HEK293 (cell line): ENCODE results near the gene KLK1.

Source experiments
- HOXC10 ChIP-seq: sonication (generic); formaldehyde crosslinking; IDR thresholded peaks from 2 replicates; pipeline ENCODE4 v1.8.1; 2023; ENCODE audit warnings: mild to moderate bottlenecking, missing genetic modification reagents
- KLF10 ChIP-seq: fragments of 450-650 bp; IDR thresholded peaks from 2 replicates; pipeline ENCODE4 v1.5.1; 2018; ENCODE audit warnings: missing biosample characterization, mild to moderate bottlenecking, missing genetic modification characterization
- KLF16 ChIP-seq: fragments of 450-650 bp; formaldehyde crosslinking; IDR thresholded peaks from 2 replicates; pipeline ENCODE4 v1.5.1; 2017; ENCODE audit warnings: missing biosample characterization, missing genetic modification characterization
- KLF9 ChIP-seq: fragments of 450-650 bp; formaldehyde crosslinking; IDR thresholded peaks from 2 replicates; pipeline ENCODE4 v1.5.1; 2016; ENCODE audit warnings: missing biosample characterization, missing genetic modification characterization, low read depth
- OVOL3 ChIP-seq: fragments of 450-650 bp; formaldehyde crosslinking; IDR thresholded peaks from 2 replicates; pipeline ENCODE4 v1.5.1; 2016; ENCODE audit warnings: missing biosample characterization, missing genetic modification characterization
- SCRT1 ChIP-seq: fragments of 450-650 bp; formaldehyde crosslinking; IDR thresholded peaks from 2 replicates; pipeline ENCODE4 v1.5.1; 2016; ENCODE audit warnings: missing biosample characterization, missing genetic modification characterization, borderline replicate concordance
- SP2 ChIP-seq: fragments of 450-650 bp; formaldehyde crosslinking; IDR thresholded peaks from 2 replicates; pipeline ENCODE4 v1.5.1; 2016; ENCODE audit warnings: missing biosample characterization, missing genetic modification characterization
- TRIM28 ChIP-seq: IDR thresholded peaks from 2 replicates; pipeline ENCODE4 v1.6.1; 2011; ENCODE audit warnings: low read length, control low read depth, borderline replicate concordance
- ZFP3 ChIP-seq: fragments of 450-650 bp; formaldehyde crosslinking; IDR thresholded peaks from 2 replicates; pipeline ENCODE4 v1.5.1; 2016; ENCODE audit warnings: low read depth, missing biosample characterization, missing genetic modification characterization
- ZNF155 ChIP-seq: fragments of 450-650 bp; formaldehyde crosslinking; IDR thresholded peaks from 2 replicates; pipeline ENCODE4 v1.5.1; 2016; ENCODE audit warnings: missing biosample characterization, missing genetic modification characterization
- ZNF157 ChIP-seq: fragments of 450-650 bp; formaldehyde crosslinking; IDR thresholded peaks from 2 replicates; pipeline ENCODE4 v1.5.1; 2016; ENCODE audit warnings: missing biosample characterization, missing genetic modification characterization
- ZNF16 ChIP-seq: fragments of 450-650 bp; formaldehyde crosslinking; IDR thresholded peaks from 2 replicates; pipeline ENCODE4 v1.5.1; 2016; ENCODE audit warnings: low read depth, missing biosample characterization, missing genetic modification characterization
- ZNF174 ChIP-seq: fragments of 450-650 bp; formaldehyde crosslinking; IDR thresholded peaks from 2 replicates; pipeline ENCODE4 v1.5.0; 2017; ENCODE audit warnings: missing biosample characterization, mild to moderate bottlenecking, missing genetic modification characterization
- ZNF221 ChIP-seq: fragments of 450-650 bp; formaldehyde crosslinking; IDR thresholded peaks from 2 replicates; pipeline ENCODE4 v1.5.1; 2017; ENCODE audit warnings: missing biosample characterization, missing genetic modification characterization, borderline replicate concordance
- ZNF341 ChIP-seq: fragments of 450-650 bp; formaldehyde crosslinking; IDR thresholded peaks from 2 replicates; pipeline ENCODE4; 2016; ENCODE audit warnings: low read depth, missing biosample characterization, missing genetic modification characterization
- ZNF350 ChIP-seq: fragments of 450-650 bp; formaldehyde crosslinking; IDR thresholded peaks from 2 replicates; pipeline ENCODE4 v1.5.0; 2017; ENCODE audit warnings: missing biosample characterization, mild to moderate bottlenecking, missing genetic modification characterization
- ZNF391 ChIP-seq: fragments of 450-650 bp; formaldehyde crosslinking; IDR thresholded peaks from 2 replicates; pipeline ENCODE4 v1.5.1; 2016; ENCODE audit warnings: low read depth, missing biosample characterization, missing genetic modification characterization, borderline replicate concordance
- ZNF416 ChIP-seq: fragments of 450-650 bp; formaldehyde crosslinking; IDR thresholded peaks from 2 replicates; pipeline ENCODE4 v1.5.1; 2016; ENCODE audit warnings: missing biosample characterization, missing genetic modification characterization
- ZNF514 ChIP-seq: fragments of 450-650 bp; formaldehyde crosslinking; IDR thresholded peaks from 2 replicates; pipeline ENCODE4 v1.5.1; 2016; ENCODE audit warnings: missing biosample characterization, missing genetic modification characterization
- ZNF521 ChIP-seq: fragments of 450-650 bp; formaldehyde crosslinking; IDR thresholded peaks from 2 replicates; pipeline ENCODE4 v1.5.1; 2017; ENCODE audit warnings: missing biosample characterization, mild to moderate bottlenecking, missing genetic modification characterization
- ZNF549 ChIP-seq: fragments of 450-650 bp; IDR thresholded peaks from 2 replicates; pipeline ENCODE4 v1.5.1; 2018; ENCODE audit warnings: missing biosample characterization, missing genetic modification characterization, mild to moderate bottlenecking, inconsistent platforms, moderate library complexity
- ZNF558 ChIP-seq: fragments of 450-650 bp; formaldehyde crosslinking; IDR thresholded peaks from 2 replicates; pipeline ENCODE4 v1.5.1; 2016; ENCODE audit warnings: missing biosample characterization, missing genetic modification characterization
- ZNF585B ChIP-seq: fragments of 450-650 bp; formaldehyde crosslinking; IDR thresholded peaks from 2 replicates; pipeline ENCODE4 v1.5.1; 2016; ENCODE audit warnings: missing biosample characterization, missing genetic modification characterization
- ZNF596 ChIP-seq: fragments of 450-650 bp; IDR thresholded peaks from 2 replicates; pipeline ENCODE4 v1.5.0; 2018; ENCODE audit warnings: missing biosample characterization, mild to moderate bottlenecking, missing genetic modification characterization, moderate library complexity
- ZNF600 ChIP-seq: fragments of 450-650 bp; formaldehyde crosslinking; IDR thresholded peaks from 2 replicates; pipeline ENCODE4 v1.5.1; 2016; ENCODE audit warnings: missing biosample characterization, missing genetic modification characterization
- ZNF624 ChIP-seq: fragments of 450-650 bp; formaldehyde crosslinking; IDR thresholded peaks from 2 replicates; pipeline ENCODE4 v1.5.1; 2017; ENCODE audit warnings: missing biosample characterization, missing genetic modification characterization
- ZNF660 ChIP-seq: fragments of 450-650 bp; IDR thresholded peaks from 2 replicates; pipeline ENCODE4 v1.5.1; 2018; ENCODE audit warnings: missing biosample characterization, mild to moderate bottlenecking, missing genetic modification characterization
- ZNF670 ChIP-seq: fragments of 450-650 bp; formaldehyde crosslinking; IDR thresholded peaks from 2 replicates; pipeline ENCODE4 v1.5.1; 2016; ENCODE audit warnings: missing biosample characterization, missing genetic modification characterization, low read depth
- TF ChIP-seq, protein P1 (sequence below): fragments of 450-650 bp; formaldehyde crosslinking; IDR thresholded peaks from 2 replicates; pipeline ENCODE4 v1.5.1; 2016; ENCODE audit warnings: missing biosample characterization, missing genetic modification characterization
- TF ChIP-seq, protein P2 (sequence below): fragments of 450-650 bp; formaldehyde crosslinking; IDR thresholded peaks from 2 replicates; pipeline ENCODE4 v1.5.1; 2016; ENCODE audit warnings: missing biosample characterization, missing genetic modification characterization
- TF ChIP-seq, protein P3 (sequence below): fragments of 450-650 bp; formaldehyde crosslinking; IDR thresholded peaks from 2 replicates; pipeline ENCODE4 v1.5.1; 2016; ENCODE audit warnings: missing biosample characterization, missing genetic modification characterization
- TF ChIP-seq, protein P4 (sequence below): fragments of 450-650 bp; formaldehyde crosslinking; IDR thresholded peaks from 2 replicates; pipeline ENCODE4 v1.5.1; 2017; ENCODE audit warnings: missing biosample characterization, mild to moderate bottlenecking, missing genetic modification characterization, moderate library complexity

Gene KLK1

DNA sequence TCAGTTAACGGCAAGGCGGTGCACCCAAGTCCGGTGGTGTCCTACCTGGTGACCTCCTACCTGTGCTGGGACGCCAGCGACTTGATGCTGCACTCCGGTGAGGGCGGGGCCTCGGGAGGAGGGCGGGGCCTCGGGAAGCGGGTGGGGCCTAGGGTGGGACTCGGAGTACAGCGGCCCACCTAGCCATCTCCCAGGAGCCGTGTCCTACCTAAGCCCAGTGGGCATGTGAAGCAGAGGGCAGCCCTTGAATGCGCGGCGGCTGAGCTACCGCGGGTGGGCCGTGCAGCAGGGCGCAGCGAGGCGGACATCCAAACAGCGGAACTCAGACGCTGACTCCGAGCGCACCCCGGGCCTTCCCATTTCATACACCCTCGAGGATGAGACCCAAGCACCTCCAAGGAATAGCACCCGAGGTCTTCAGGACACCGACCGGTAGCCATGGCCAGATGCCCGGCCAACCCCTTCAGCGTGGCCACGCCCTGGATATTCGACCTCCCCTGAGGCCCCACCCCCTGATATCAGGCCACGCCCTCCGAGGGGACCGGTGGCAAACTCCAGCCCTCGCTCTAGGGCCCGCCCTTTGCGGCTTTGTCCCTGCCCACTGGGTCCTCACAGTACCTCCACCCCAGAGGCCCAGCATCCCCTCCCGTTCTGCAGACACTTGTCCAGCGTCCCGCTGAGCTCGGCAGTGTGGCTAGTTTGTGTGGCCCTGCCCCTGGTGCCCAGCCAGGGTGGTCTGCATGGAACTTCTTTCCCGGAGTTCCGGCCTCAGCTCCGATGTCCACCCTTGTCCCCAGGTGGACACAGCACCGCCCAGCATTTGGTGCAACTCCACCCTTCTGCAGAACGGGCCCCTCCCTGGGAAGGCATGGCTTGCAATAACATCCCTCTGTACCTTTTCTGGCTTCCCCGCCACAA is 5.4 kb downstream of the KLK1 start (continued):
- TF ChIP-seq, protein P1, sequence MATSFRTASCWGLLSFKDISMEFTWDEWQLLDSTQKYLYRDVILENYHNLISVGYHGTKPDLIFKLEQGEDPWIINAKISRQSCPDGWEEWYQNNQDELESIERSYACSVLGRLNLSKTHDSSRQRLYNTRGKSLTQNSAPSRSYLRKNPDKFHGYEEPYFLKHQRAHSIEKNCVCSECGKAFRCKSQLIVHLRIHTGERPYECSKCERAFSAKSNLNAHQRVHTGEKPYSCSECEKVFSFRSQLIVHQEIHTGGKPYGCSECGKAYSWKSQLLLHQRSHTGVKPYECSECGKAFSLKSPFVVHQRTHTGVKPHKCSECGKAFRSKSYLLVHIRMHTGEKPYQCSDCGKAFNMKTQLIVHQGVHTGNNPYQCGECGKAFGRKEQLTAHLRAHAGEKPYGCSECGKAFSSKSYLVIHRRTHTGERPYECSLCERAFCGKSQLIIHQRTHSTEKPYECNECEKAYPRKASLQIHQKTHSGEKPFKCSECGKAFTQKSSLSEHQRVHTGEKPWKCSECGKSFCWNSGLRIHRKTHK (tag by site-specific recombination) = no peak
- TF ChIP-seq OVOL3 = no peak
- TF ChIP-seq SCRT1 (tag by site-specific recombination) = no peak
- no peak for TF ChIP-seq ZNF514 (tag by site-specific recombination)
- TF ChIP-seq ZNF416 (tag by site-specific recombination) = no peak
- no peak for TF ChIP-seq ZNF157
- TF ChIP-seq ZNF600 = peak; percentile 60; the same call in 1 of the 2 replicates
- no peak for TF ChIP-seq ZNF624 (tag by site-specific recombination)
- peak; percentile 62; the same call in 1 of the 2 replicates for TF ChIP-seq KLF16 (tag by site-specific recombination)
- TF ChIP-seq ZNF558 (tag by site-specific recombination) = no peak
- TF ChIP-seq SP2 (tag by site-specific recombination) = peak; percentile 68
- no peak for TF ChIP-seq KLF10 (tag by site-specific recombination)
- TF ChIP-seq, protein P2, sequence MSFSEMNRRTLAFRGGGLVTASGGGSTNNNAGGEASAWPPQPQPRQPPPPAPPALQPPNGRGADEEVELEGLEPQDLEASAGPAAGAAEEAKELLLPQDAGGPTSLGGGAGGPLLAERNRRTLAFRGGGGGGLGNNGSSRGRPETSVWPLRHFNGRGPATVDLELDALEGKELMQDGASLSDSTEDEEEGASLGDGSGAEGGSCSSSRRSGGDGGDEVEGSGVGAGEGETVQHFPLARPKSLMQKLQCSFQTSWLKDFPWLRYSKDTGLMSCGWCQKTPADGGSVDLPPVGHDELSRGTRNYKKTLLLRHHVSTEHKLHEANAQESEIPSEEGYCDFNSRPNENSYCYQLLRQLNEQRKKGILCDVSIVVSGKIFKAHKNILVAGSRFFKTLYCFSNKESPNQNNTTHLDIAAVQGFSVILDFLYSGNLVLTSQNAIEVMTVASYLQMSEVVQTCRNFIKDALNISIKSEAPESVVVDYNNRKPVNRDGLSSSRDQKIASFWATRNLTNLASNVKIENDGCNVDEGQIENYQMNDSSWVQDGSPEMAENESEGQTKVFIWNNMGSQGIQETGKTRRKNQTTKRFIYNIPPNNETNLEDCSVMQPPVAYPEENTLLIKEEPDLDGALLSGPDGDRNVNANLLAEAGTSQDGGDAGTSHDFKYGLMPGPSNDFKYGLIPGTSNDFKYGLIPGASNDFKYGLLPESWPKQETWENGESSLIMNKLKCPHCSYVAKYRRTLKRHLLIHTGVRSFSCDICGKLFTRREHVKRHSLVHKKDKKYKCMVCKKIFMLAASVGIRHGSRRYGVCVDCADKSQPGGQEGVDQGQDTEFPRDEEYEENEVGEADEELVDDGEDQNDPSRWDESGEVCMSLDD (tag by site-specific recombination) = no peak
- no peak for TF ChIP-seq ZNF155 (tag by site-specific recombination)
- TF ChIP-seq, protein P3, sequence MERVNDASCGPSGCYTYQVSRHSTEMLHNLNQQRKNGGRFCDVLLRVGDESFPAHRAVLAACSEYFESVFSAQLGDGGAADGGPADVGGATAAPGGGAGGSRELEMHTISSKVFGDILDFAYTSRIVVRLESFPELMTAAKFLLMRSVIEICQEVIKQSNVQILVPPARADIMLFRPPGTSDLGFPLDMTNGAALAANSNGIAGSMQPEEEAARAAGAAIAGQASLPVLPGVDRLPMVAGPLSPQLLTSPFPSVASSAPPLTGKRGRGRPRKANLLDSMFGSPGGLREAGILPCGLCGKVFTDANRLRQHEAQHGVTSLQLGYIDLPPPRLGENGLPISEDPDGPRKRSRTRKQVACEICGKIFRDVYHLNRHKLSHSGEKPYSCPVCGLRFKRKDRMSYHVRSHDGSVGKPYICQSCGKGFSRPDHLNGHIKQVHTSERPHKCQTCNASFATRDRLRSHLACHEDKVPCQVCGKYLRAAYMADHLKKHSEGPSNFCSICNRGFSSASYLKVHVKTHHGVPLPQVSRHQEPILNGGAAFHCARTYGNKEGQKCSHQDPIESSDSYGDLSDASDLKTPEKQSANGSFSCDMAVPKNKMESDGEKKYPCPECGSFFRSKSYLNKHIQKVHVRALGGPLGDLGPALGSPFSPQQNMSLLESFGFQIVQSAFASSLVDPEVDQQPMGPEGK (tag by site-specific recombination) = 0 out of 2 replicates have a peak, but pooled peaks have one; percentile 39
- TF ChIP-seq ZNF596 = no peak
- no peak for TF ChIP-seq ZNF341
- no peak for TF ChIP-seq ZNF549
- no peak for TF ChIP-seq ZNF350 (tag by site-specific recombination)
- 0 out of 2 replicates have a peak, but pooled peaks have one; percentile 16 for TF ChIP-seq ZNF660 (tag by site-specific recombination)
- no peak for TF ChIP-seq ZNF174
- TF ChIP-seq ZNF585B (tag by site-specific recombination) = no peak
- TF ChIP-seq ZNF670 (tag by site-specific recombination) = no peak
- TF ChIP-seq KLF9 (tag by site-specific recombination) = peak; percentile 87
- no peak for TF ChIP-seq ZFP3 (tag by site-specific recombination)
- TF ChIP-seq HOXC10 (CRISPR knock-in tag) = no peak
- TF ChIP-seq ZNF16 = no peak
- TF ChIP-seq, protein P4, sequence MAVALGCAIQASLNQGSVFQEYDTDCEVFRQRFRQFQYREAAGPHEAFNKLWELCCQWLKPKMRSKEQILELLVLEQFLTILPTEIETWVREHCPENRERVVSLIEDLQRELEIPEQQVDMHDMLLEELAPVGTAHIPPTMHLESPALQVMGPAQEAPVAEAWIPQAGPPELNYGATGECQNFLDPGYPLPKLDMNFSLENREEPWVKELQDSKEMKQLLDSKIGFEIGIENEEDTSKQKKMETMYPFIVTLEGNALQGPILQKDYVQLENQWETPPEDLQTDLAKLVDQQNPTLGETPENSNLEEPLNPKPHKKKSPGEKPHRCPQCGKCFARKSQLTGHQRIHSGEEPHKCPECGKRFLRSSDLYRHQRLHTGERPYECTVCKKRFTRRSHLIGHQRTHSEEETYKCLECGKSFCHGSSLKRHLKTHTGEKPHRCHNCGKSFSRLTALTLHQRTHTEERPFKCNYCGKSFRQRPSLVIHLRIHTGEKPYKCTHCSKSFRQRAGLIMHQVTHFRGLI (tag by site-specific recombination) = peak; percentile 29
- no peak for TF ChIP-seq ZNF521 (tag by site-specific recombination)
- TF ChIP-seq TRIM28 = no peak
- TF ChIP-seq ZNF221 (tag by site-specific recombination) = no peak
- TF ChIP-seq ZNF391 = no peak
